Activated T-cell treated with anti-CD3 and anti-CD28 coated beads, Interleukin-2, amount 50 U/mL, for 1 hour (primary cell): Measurements from ENCODE around the gene SLC39A11.
"Not testable (repeated sequence)": the region's sequence is repeated elsewhere in the genome, so short reads cannot be mapped to it uniquely, and the experiment has no call there.

Experiments
- DNase-seq: peaks from one replicate; pipeline ENCODE4 v3.0.0-alpha.2; 2020

The SLC39A11 gene

GRCh38 chr17:72943826-72944689, 148.4 kb downstream of the SLC39A11 start:
- no peak for DNase-seq

GRCh38 chr17:72942579-72942978, 149.9 kb downstream of the SLC39A11 start:
- no peak for DNase-seq

GRCh38 chr17:72940496-72940895, 152.0 kb downstream of the SLC39A11 start:
- no peak for DNase-seq

- DNase-seq = no peak
Measured at GRCh38 chr17:72938482-72938881, 154.0 kb downstream of the SLC39A11 start.

DNA sequence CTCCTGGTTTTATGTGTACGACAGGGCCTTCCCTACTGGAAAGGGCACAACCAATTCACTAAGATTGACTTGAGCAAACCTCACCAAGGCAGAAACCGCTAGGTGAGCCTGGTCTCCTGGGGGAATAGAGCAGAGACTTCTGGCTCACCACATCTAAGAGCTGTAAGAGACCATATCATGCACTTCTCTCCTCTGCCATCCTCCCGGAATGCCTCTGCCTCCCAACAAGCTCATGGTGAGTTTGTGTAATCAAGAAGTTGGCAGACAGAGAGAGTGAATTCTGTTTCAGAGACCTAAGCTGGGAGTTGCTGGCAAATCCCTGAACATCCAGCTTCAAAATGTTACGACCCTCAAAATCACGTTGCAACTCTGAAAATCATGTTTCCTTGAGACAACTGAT, 154.8 kb downstream of the SLC39A11 start:
- DNase-seq = no peak

DNA sequence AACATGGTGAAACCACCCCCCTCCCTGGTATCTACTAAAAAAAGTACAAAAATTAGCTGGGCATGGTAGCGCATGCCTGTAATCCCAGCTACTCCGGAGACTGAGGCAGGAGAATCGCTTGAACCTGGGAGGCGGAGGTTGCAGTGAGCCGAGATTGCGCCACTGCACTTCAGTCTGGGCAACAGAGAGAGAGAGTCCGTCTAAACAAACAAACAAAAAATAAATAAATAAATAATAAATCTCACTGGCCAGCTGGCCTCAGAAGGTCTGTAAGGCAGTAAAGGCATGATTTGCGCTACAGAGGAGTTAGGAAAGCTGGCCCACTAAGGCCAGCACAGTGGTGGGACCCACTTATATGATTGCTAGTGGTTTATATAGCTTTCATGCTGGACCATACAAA, 155.2 kb downstream of the SLC39A11 start:
- DNase-seq = not testable (repeated sequence)

- DNase-seq = no peak
Measured at GRCh38 chr17:72935984-72936383, 156.5 kb downstream of the SLC39A11 start.

GRCh38 chr17:72934927-72935326, 157.6 kb downstream of the SLC39A11 start:
- no peak for DNase-seq

- no peak for DNase-seq
Measured at GRCh38 chr17:72931635-72932034, 160.9 kb downstream of the SLC39A11 start.

DNA sequence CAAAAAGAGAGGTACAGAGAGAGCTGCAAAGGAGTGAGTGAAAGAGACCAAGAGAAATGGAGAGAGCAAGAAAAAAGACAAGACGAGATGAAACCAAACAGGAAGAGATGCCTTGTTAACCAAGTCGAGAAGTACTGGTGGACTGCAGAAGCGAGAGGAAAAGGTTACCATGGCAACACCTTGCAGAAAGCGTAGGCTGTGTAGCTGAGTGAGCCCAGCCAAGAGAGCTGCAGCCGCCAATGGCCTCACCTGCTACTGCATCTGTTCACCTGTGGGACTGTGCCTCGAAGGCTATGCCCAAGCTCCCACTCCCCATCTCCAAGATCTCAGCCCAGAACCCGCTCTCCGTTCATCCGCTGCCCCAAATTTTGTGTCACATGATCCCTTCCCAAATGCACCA, 161.3 kb downstream of the SLC39A11 start:
- DNase-seq = no peak

- no peak for DNase-seq
Measured at GRCh38 chr17:72930031-72930430, 162.5 kb downstream of the SLC39A11 start.

- DNase-seq = no peak
Measured at GRCh38 chr17:72928454-72929136, 163.9 kb downstream of the SLC39A11 start.

GRCh38 chr17:72927760-72928159, 164.7 kb downstream of the SLC39A11 start:
- no peak for DNase-seq

DNA sequence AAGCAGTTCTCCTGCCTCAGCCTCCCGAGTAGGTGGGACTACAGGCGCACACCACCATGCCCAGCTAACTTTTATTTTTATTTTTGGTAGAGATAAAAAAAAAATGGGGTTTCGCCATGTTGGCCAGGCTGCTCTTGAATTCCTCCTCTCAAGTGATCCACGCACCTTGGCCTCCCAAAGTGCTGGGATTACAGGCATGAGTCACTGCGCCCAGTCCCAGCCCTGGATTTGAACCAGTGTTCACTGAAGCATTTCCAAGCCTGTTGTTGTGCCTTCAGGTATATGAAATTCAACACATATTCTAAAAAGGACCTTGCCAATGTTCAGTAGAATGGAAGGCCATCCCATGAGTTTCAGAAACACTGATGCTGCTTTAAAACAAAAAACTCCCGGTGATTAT, 165.3 kb downstream of the SLC39A11 start:
- DNase-seq = no peak

- no peak for DNase-seq
Measured at GRCh38 chr17:72926171-72926570, 166.3 kb downstream of the SLC39A11 start.

- DNase-seq = no peak
Measured at GRCh38 chr17:72924196-72924595, 168.3 kb downstream of the SLC39A11 start.

- no peak for DNase-seq
Measured at GRCh38 chr17:72922219-72922618, 170.3 kb downstream of the SLC39A11 start.

DNA sequence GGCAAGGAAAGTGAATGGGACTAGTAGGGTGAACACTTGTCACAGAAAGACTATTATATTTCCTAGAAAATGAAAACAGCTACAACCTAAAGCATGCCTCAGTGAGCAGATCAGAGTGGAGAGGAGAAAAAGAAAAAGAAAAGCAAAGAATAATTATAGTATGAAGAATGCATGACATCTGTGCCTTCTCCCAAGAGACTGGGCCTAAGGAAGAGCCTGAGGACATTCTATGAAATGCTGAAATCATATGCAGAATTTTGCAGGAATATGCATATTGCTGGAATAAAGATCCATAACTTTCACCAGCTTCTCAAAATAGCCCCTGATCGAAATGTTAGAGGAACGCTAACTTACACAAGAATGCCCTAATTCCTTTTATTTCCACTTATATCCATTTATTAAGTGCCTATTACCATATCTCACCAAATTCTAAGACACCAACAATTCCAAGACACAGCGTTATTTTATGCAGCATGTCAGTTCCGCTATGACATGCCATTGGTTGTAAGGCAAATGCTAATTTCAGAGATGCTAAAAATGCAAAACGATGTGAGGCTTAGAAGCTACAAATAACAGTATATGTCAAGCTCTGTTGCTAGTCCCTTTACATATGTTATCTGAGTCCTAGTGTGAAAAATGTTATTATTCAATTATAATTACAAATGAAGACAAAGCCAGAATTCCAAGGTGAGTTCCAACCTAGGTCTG, 171.0 kb downstream of the SLC39A11 start:
- no peak for DNase-seq

GRCh38 chr17:72920513-72920912, 172.0 kb downstream of the SLC39A11 start:
- DNase-seq = no peak

- DNase-seq = no peak
Measured at GRCh38 chr17:72916991-72917390, 175.5 kb downstream of the SLC39A11 start.

- DNase-seq = no peak
Measured at GRCh38 chr17:72915625-72916081, 176.8 kb downstream of the SLC39A11 start.

GRCh38 chr17:72913142-72913682, 179.3 kb downstream of the SLC39A11 start:
- no peak for DNase-seq

- no peak for DNase-seq
Measured at GRCh38 chr17:72906306-72906705, 186.2 kb downstream of the SLC39A11 start.
